ENCODE measurements around the gene MGARP. TPM values are rescaled to one million over a fixed set of nuclear protein-coding genes. Genes with fewer than 3 reads are reported as not detected.
"Not testable (repeated sequence)": the region's sequence is repeated elsewhere in the genome, so short reads cannot be mapped to it uniquely, and the experiment has no call there.

Gene MGARP
- total and polyA plus RNA-seq, 3 donors from 2014 or later, result 2.3 to 10.9 (median 3.1) TPM

DNA sequence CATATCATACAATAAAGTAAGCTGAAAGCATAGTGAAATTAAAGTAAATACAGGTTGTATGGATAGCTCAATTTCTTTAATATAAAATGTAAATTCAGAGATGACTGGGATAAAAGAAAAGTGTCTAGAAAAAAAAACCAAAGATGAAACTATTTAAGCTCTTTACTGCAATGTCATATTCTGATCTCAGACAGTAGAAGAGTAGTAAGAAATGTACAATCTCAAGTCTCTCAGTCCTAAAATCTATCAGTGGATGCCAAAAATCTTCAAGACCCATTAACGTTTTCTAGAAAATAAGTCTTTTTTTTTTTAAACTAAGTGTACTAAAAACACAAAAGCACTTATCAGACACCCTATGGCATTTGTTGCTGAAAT lies 13.8 kb downstream of the MGARP start:
- Histone ChIP-seq H3K4me1 (peaks cover 3% of the 10 kb centered on the region), H3K4me3 (peak overlapping the region in 1 of 2 donors; percentile 27), H3K27ac (peak overlapping the region in 1 of 2 donors; percentile 47), H3K27me3 (no peaks in the 10 kb centered on the region), H3K9me3 (no peaks in the 10 kb centered on the region), H3K36me3 (ENCODE audit: low read depth, missing control alignments) (no peaks in the 10 kb centered on the region)
- DNase-seq, result no peak
- WGBS, 2 donors, result 3% methylated on average over 1 of the region's 1 CpG
- intact Hi-C loops (cut with DNase I; ENCODE audit: low total_unique reads), result no loop called here
- TF ChIP-seq POLR2A (IDR thresholded peaks at IDR 0.05), result no peak
- no peak for TF ChIP-seq CTCF (IDR thresholded peaks at IDR 0.05)

GRCh38 chr4:139265654-139266053 lies 14.4 kb downstream of the MGARP start:
- Histone ChIP-seq H3K9me3 (no peaks in the 10 kb centered on the region), H3K4me1 (peaks cover 3% of the 10 kb centered on the region), H3K4me3 (no peak overlapping the region), H3K27me3 (no peaks in the 10 kb centered on the region), H3K27ac (no peak overlapping the region), H3K36me3 (ENCODE audit: low read depth, missing control alignments) (no peaks in the 10 kb centered on the region)
- TF ChIP-seq CTCF (IDR thresholded peaks at IDR 0.05) (no peak), POLR2A (IDR thresholded peaks at IDR 0.05) (no peak)
- DNase-seq, result no peak
- intact Hi-C loops (cut with DNase I; ENCODE audit: low total_unique reads), result no loop called here
- 62 to 63% methylated on average over 3 of the region's 3 CpGs for WGBS, 2 donors

GRCh38 chr4:139256349-139256748 lies 23.7 kb downstream of the MGARP start:
- H3K4me1 ChIP-seq, result no peaks in the 10 kb centered on the region
- no peak overlapping the region for H3K4me3 ChIP-seq
- H3K27me3 ChIP-seq, result no peaks in the 10 kb centered on the region
- no peak for TF ChIP-seq POLR2A (IDR thresholded peaks at IDR 0.05)
- no peak for TF ChIP-seq CTCF (IDR thresholded peaks at IDR 0.05)
- intact Hi-C loops (cut with DNase I; ENCODE audit: low total_unique reads), result no loop called here
- 52 to 62% methylated on average over 2 of the region's 2 CpGs for WGBS, 2 donors
- H3K9me3 ChIP-seq, result no peaks in the 10 kb centered on the region
- no peak overlapping the region for H3K27ac ChIP-seq
- no peak for DNase-seq
- no peaks in the 10 kb centered on the region for H3K36me3 ChIP-seq (ENCODE audit: low read depth, missing control alignments)

GRCh38 chr4:139255581-139255980 lies 24.4 kb downstream of the MGARP start:
- 90 to 96% methylated on average over 6 of the region's 6 CpGs for WGBS, 2 donors
- intact Hi-C loops (cut with DNase I; ENCODE audit: low total_unique reads); H3K27ac ChIP-seq; H3K4me1 ChIP-seq; H3K27me3 ChIP-seq; H3K36me3 ChIP-seq (ENCODE audit: low read depth, missing control alignments); DNase-seq; H3K9me3 ChIP-seq; H3K4me3 ChIP-seq: not testable (repeated sequence)

GRCh38 chr4:139253713-139254112 lies 26.3 kb downstream of the MGARP start:
- 63 to 87% methylated on average over 3 of the region's 3 CpGs for WGBS, 2 donors
- no peak overlapping the region for H3K27ac ChIP-seq
- H3K9me3 ChIP-seq, result no peaks in the 10 kb centered on the region
- no peak for TF ChIP-seq POLR2A (IDR thresholded peaks at IDR 0.05)
- no peak for TF ChIP-seq CTCF (IDR thresholded peaks at IDR 0.05)
- no peaks in the 10 kb centered on the region for H3K4me1 ChIP-seq
- H3K27me3 ChIP-seq, result no peaks in the 10 kb centered on the region
- H3K4me3 ChIP-seq, result no peak overlapping the region
- intact Hi-C loops (cut with DNase I; ENCODE audit: low total_unique reads), result no loop called here
- H3K36me3 ChIP-seq (ENCODE audit: low read depth, missing control alignments), result no peaks in the 10 kb centered on the region
- DNase-seq, result no peak

All from testis (tissue), 3 donors.